H1 (cell line): ENCODE results near the gene VPS26A. TPM values are rescaled to one million over a fixed set of nuclear protein-coding genes. Genes with fewer than 3 reads are reported as not detected.

Source experiments
- BRCA1 ChIP-seq: IDR thresholded peaks from 2 replicates; pipeline ENCODE4 v1.6.1; 2012; ENCODE audit warnings: low read depth, low read length, improper control_type of control experiment
- GABPA ChIP-seq: IDR thresholded peaks from 2 replicates; pipeline ENCODE4 v1.6.1; 2011; ENCODE audit warnings: mild to moderate bottlenecking, low read length, moderate library complexity, borderline replicate concordance; ENCODE audit not compliant: insufficient read depth
- POLR2AphosphoS5 ChIP-seq: IDR thresholded peaks from 2 replicates; pipeline ENCODE4 v1.6.1; 2011; ENCODE audit warnings: low read depth, low read length
- RXRA ChIP-seq: IDR thresholded peaks from 2 replicates; pipeline ENCODE4 v1.6.1; 2011; ENCODE audit warnings: low read depth, mild to moderate bottlenecking, low read length, moderate library complexity; ENCODE audit not compliant: insufficient read depth
- SIRT6 ChIP-seq: IDR thresholded peaks from one replicate; pipeline ENCODE4 v1.7.1; 2012; ENCODE audit warnings: low read length, inconsistent platforms
- polyA plus RNA-seq, 7 experiments: library from polyadenylated mRNA; depleted of rRNA in 3 of 7; stranded (reverse) in 5 of 7; unstranded in 2 of 7; fragments of >200 nt in 5 of 7; fragments of 200-250 nt in 2 of 7; gene quantifications; 1 replicate in 5 of 7; 2 replicates in 1 of 7; 4 replicates in 1 of 7; pipeline versions ENCODE4 v1.2.1 to v1.2.3, GENCODE V29; 2011 to 2013; ENCODE audit warnings: missing spikeins in 2 of 7, mixed read lengths in 2 of 7
- total RNA-seq: library from RNA; stranded (reverse); fragmentation: NEBNext Ultra II Directional; extraction: Animal tissue kit (Norgen Biotek cat#: 25700); gene quantifications from 2 replicates; pipeline ENCODE4 v1.2.1, GENCODE V29; 2021

VPS26A gene
- total and polyA plus RNA-seq, 2 of the 8 experiments (the other 6 are each of a cell fraction or from before 2014, with no cell fraction given), result 10.7 to 44.8 TPM

DNA sequence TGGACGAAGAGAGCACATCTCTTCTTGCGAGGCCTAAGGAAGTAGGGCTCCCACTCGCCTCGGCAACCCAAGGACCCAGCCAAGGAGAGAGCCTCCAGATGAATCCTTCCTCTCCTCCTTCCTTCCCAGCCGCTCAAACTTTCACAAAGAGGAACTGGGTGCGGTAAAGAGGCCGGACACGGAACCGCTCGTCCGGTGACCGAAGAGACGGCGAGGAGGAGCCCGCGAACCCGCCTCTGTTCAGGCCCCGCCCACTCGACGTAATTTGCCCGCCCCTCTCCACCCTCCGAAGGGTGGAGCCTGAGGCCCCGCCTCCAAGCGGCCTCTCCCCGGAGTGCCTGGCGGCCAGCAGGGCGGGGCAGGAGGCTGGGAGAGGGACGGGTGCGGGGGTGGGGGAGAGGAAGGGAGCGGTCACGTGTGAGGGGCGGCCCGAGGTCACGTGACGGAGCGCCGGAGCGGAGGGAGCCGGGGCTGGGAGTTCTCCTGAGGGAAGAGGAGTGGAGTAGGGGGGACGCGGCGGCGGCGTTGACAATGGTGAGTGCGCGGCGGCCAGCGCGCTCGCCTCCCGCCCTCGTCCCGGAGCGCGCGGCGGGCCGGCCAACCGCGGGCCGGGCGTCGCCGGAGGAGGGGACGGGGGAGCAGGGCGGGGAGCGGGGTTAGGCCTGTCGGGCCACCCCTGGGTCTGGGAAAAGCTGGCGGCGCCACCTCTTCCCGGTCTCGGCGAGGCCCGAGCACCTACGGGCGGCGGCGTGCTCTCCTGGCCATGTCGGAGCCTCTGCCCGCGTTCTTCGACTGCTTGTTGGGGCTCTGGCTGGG lies at the start of gene VPS26A (continued):
- TF ChIP-seq SIRT6 (no peak), POLR2AphosphoS5 (peak; percentile 61), GABPA (no peak), BRCA1 (no peak), RXRA (no peak)
